Trophoblast cell (in vitro differentiated cells and primary cell): ENCODE measurements around the gene GRB10.

Experiments used
- DNase-seq, 2 donors: peaks; one replicate each; pipeline ENCODE4 v3.0.0-alpha.2; 2016
- H2AFZ ChIP-seq: 2 replicates; pipeline ENCODE4 v1.6.1; 2013; ENCODE audit warnings: low read length, moderate library complexity, mild to moderate bottlenecking; ENCODE audit not compliant: insufficient read depth, poor library complexity
- H2AK5ac ChIP-seq: 2 replicates; pipeline ENCODE4 v1.6.1; 2013; ENCODE audit warnings: mild to moderate bottlenecking, low read length
- H2BK120ac ChIP-seq: 2 replicates; pipeline ENCODE4 v1.6.1; 2013; ENCODE audit warnings: low read length, mild to moderate bottlenecking, moderate library complexity; ENCODE audit not compliant: insufficient read depth, poor library complexity
- H2BK12ac ChIP-seq: 2 replicates; pipeline ENCODE4 v1.6.1; 2013; ENCODE audit warnings: mild to moderate bottlenecking, low read length, moderate library complexity
- H2BK5ac ChIP-seq: 2 replicates; pipeline ENCODE4 v1.6.1; 2013; ENCODE audit warnings: low read length, low read depth, moderate library complexity, mild to moderate bottlenecking; ENCODE audit not compliant: poor library complexity
- H3K14ac ChIP-seq: 2 replicates; pipeline ENCODE4 v1.6.1; 2013; ENCODE audit warnings: mild to moderate bottlenecking, low read length
- H3K18ac ChIP-seq: 2 replicates; pipeline ENCODE4 v1.6.1; 2013; ENCODE audit warnings: mild to moderate bottlenecking, low read length
- H3K23ac ChIP-seq: 2 replicates; pipeline ENCODE4 v1.6.1; 2013; ENCODE audit warnings: low read length
- H3K27ac ChIP-seq: 2 replicates; pipeline ENCODE4 v1.5.1; 2013; ENCODE audit warnings: low read depth, mild to moderate bottlenecking, inconsistent platforms, low read length, moderate library complexity
- H3K27me3 ChIP-seq: 2 replicates; pipeline ENCODE4 v1.6.1; 2013; ENCODE audit warnings: inconsistent platforms, mild to moderate bottlenecking, low read length, moderate library complexity; ENCODE audit not compliant: insufficient read depth
- H3K36me3 ChIP-seq, 2 experiments: 1 replicate in 1 of 2; 2 replicates in 1 of 2; pipeline ENCODE4 v1.6.1; 2013; ENCODE audit warnings: low read length in 2 of 2, mild to moderate bottlenecking in 2 of 2, moderate library complexity in 1 of 2; ENCODE audit not compliant: insufficient read depth in 2 of 2, control insufficient read depth in 1 of 2
- H3K4ac ChIP-seq: 2 replicates; pipeline ENCODE4 v1.6.1; 2013; ENCODE audit warnings: low read depth, mild to moderate bottlenecking, low read length, moderate library complexity
- H3K4me1 ChIP-seq, 2 experiments: 1 replicate in 1 of 2; 2 replicates in 1 of 2; pipeline ENCODE4 v1.6.1; 2013; ENCODE audit warnings: low read length in 2 of 2, mild to moderate bottlenecking in 2 of 2, moderate library complexity in 1 of 2; ENCODE audit not compliant: insufficient read depth in 2 of 2, control insufficient read depth in 1 of 2
- H3K4me2 ChIP-seq: 2 replicates; pipeline ENCODE4 v1.6.1; 2013; ENCODE audit warnings: inconsistent platforms, mild to moderate bottlenecking, low read length, moderate library complexity
- H3K4me3 ChIP-seq: 2 replicates; pipeline ENCODE4 v1.5.1; 2013; ENCODE audit warnings: mild to moderate bottlenecking, low read depth, low read length, inconsistent platforms
- H3K79me1 ChIP-seq: one replicate; pipeline ENCODE4 v1.6.1; 2013; ENCODE audit warnings: low read length
- H3K79me2 ChIP-seq: 2 replicates; pipeline ENCODE4 v1.6.1; 2013; ENCODE audit warnings: low read length, mild to moderate bottlenecking; ENCODE audit not compliant: control insufficient read depth, insufficient read depth, poor library complexity
- H3K9ac ChIP-seq: 2 replicates; pipeline ENCODE4 v1.6.1; 2013; ENCODE audit warnings: mild to moderate bottlenecking, low read length
- H3K9me3 ChIP-seq: 2 replicates; pipeline ENCODE4 v1.6.1; 2013; ENCODE audit warnings: low read depth, mild to moderate bottlenecking, control low read depth, inconsistent platforms, low read length; ENCODE audit not compliant: insufficient read depth
- H4K12ac ChIP-seq: 2 replicates; pipeline ENCODE4 v1.6.1; 2013; ENCODE audit warnings: low read depth, mild to moderate bottlenecking, low read length, moderate library complexity
- H4K8ac ChIP-seq: 2 replicates; pipeline ENCODE4 v1.6.1; 2013; ENCODE audit warnings: low read depth, mild to moderate bottlenecking, low read length, moderate library complexity
- H4K91ac ChIP-seq: one replicate; pipeline ENCODE4 v1.6.1; 2013; ENCODE audit warnings: low read depth, mild to moderate bottlenecking, low read length, moderate library complexity
- WGBS: extraction: QIAGEN DNeasy Blood & Tissue Kit; methylation state at CpG from one replicate; pipeline ENCODE4 v1.1.7; 2013; ENCODE audit warnings: missing lambda C conversion rate; ENCODE audit not compliant: insufficient read length, insufficient coverage; ENCODE audit errors: extremely low coverage; 5-methylcytosine and 5-hydroxymethylcytosine counted together

GRB10 gene

DNA sequence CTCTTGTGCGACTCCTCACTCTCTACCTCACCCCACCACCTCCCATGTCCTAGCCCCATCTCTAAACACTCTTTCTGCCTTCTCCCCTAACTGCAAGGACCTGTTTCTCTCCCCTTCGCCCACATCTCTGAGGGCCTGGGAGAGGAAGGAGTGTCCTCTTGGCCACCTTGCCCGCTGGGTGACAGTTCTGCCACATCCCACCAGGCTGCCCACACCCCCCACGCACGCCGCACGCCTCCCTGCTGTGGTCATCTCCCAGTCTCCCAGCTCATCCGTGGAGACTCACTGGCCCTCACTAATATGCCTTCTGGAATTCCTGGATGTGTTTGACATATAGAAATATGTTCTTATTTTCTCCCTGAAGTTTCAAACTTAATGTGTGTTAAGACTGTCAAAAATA, 48.5 kb downstream of the GRB10 start:
- Histone ChIP-seq H2AK5ac (peak overlapping the region; percentile 8), H3K4ac (peak overlapping the region; percentile 16), H2BK12ac (peak overlapping the region; percentile 16), H3K27ac (peak overlapping the region; percentile 66), H4K12ac (no peak overlapping the region), H3K79me2 (peaks cover 3% of the 10 kb centered on the region), H3K9ac (no peak overlapping the region), H2AFZ (no peak overlapping the region), H4K8ac (peak overlapping the region; percentile 20), H3K79me1 (peaks cover 7% of the 10 kb centered on the region), H3K14ac (peak overlapping the region; percentile 40), H3K4me3 (no peak overlapping the region), H2BK5ac (peak overlapping the region; percentile 4), H4K91ac (peak overlapping the region; percentile 68), H3K4me2 (no peak overlapping the region), H3K18ac (peak overlapping the region; percentile 4), H3K4me1 (peaks cover 12 to 16% of the 10 kb centered on the region in 2 experiments), H2BK120ac (peak overlapping the region; percentile 12), H3K36me3 (no peaks in the 10 kb centered on the region), H3K27me3 (no peaks in the 10 kb centered on the region), H3K9me3 (peaks cover 1% of the 10 kb centered on the region), H3K23ac (no peak overlapping the region)
- peak in 1 of 2 donors; percentile 34 for DNase-seq
- no CpG with 5 or more reads among the region's 8 CpGs for WGBS

DNA sequence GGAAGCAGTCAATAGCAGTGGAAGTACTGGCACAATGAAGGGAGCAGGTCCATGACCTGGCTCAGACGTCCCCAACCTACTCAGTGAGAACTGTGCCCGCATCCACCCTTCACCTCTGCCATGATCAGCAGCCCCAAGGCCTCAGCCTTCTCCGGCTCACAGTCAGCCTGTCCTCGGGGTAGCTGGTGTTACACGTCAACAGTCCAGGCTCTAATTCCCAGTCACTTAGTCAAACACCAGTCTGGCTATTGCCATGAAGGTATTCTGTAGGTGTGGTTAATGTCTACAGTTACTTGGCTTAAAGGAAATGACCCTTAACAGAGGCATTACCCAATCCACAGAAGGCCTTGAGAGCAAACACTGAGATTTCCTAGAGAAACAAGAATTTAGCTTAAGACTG, 49.1 kb downstream of the GRB10 start:
- H3K18ac ChIP-seq: no peak overlapping the region
- H3K4me1 ChIP-seq: peaks cover 12 to 16% of the 10 kb centered on the region in 2 experiments
- peaks cover 7% of the 10 kb centered on the region for H3K79me1 ChIP-seq
- H3K14ac ChIP-seq: no peak overlapping the region
- H3K4me2 ChIP-seq: no peak overlapping the region
- no CpG with 5 or more reads among the region's 5 CpGs for WGBS
- H3K4me3 ChIP-seq: no peak overlapping the region
- no peak overlapping the region for H2BK5ac ChIP-seq
- peak overlapping the region; percentile 62 for H3K27ac ChIP-seq
- no peak overlapping the region for H2AK5ac ChIP-seq
- no peak overlapping the region for H2AFZ ChIP-seq
- H3K9me3 ChIP-seq: peaks cover 1% of the 10 kb centered on the region
- H4K8ac ChIP-seq: no peak overlapping the region
- H3K27me3 ChIP-seq: no peaks in the 10 kb centered on the region
- no peak overlapping the region for H2BK120ac ChIP-seq
- H3K4ac ChIP-seq: no peak overlapping the region
- H4K12ac ChIP-seq: no peak overlapping the region
- peak; percentile 96 for DNase-seq
- H3K79me2 ChIP-seq: peaks cover 3% of the 10 kb centered on the region
- H3K9ac ChIP-seq: no peak overlapping the region
- no peak overlapping the region for H4K91ac ChIP-seq
- H3K36me3 ChIP-seq: no peaks in the 10 kb centered on the region
- no peak overlapping the region for H2BK12ac ChIP-seq
- H3K23ac ChIP-seq: no peak overlapping the region

DNA sequence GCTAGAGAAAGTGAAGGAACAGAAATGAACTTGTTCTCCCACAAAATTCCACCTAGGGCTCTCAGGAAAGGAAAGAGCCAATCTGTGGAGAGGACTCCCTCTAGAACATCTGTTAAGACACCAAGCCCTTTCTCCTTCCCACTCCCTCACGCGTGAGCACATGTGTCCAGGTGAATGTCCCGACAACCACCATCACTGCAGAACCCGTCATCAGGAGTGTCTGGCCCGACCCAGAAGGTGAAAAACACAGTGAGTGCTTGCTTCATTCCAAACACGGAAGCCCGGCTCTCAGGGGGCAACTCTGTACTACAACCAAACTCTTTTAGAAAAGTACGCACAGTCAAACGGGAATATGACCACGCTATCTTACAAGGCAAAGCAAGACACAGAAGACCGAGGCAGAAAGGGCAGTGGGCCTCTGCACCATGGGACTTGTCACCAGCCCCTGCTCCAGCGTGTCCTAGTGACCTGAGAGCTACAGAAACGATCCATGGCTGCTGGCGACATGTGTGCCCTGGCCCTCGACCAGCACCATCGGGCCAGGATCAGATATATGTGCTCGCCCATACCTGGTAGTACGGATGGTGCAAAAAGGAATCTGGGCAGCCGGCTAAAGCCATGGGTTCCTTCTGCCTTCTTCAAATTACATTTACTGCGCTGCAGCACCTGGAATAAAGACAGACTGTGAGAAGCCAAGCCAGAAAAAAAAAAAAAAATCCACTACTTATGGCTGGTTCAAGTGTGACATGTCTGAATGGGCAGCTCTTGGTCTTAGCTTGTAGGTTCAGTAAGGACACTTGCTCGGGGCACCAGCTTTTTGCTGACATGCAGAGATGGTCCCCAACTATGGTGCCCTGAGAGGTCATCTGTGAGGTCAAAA, 50.8 kb downstream of the GRB10 start:
- H3K4me3 ChIP-seq: no peak overlapping the region
- H4K91ac ChIP-seq: peak overlapping the region; percentile 30
- no CpG with 5 or more reads among the region's 21 CpGs for WGBS
- no peak overlapping the region for H2BK5ac ChIP-seq
- H2AK5ac ChIP-seq: peak overlapping the region; percentile 71
- H2AFZ ChIP-seq: no peak overlapping the region
- DNase-seq: no peak
- H3K4me2 ChIP-seq: no peak overlapping the region
- peak overlapping the region; percentile 85 for H2BK12ac ChIP-seq
- no peak overlapping the region for H3K27ac ChIP-seq
- peaks cover 7% of the 10 kb centered on the region for H3K79me1 ChIP-seq
- H4K12ac ChIP-seq: no peak overlapping the region
- peak overlapping the region; percentile 21 for H3K4ac ChIP-seq
- no peak overlapping the region for H3K14ac ChIP-seq
- H3K9me3 ChIP-seq: peaks cover 1% of the 10 kb centered on the region
- H3K79me2 ChIP-seq: peaks cover 4% of the 10 kb centered on the region
- no peak overlapping the region for H3K23ac ChIP-seq
- H3K27me3 ChIP-seq: no peaks in the 10 kb centered on the region
- H3K9ac ChIP-seq: no peak overlapping the region
- peaks cover 12 to 16% of the 10 kb centered on the region in 2 experiments for H3K4me1 ChIP-seq
- peak overlapping the region; percentile 45 for H3K18ac ChIP-seq
- no peaks in the 10 kb centered on the region for H3K36me3 ChIP-seq
- H2BK120ac ChIP-seq: no peak overlapping the region
- no peak overlapping the region for H4K8ac ChIP-seq

DNA sequence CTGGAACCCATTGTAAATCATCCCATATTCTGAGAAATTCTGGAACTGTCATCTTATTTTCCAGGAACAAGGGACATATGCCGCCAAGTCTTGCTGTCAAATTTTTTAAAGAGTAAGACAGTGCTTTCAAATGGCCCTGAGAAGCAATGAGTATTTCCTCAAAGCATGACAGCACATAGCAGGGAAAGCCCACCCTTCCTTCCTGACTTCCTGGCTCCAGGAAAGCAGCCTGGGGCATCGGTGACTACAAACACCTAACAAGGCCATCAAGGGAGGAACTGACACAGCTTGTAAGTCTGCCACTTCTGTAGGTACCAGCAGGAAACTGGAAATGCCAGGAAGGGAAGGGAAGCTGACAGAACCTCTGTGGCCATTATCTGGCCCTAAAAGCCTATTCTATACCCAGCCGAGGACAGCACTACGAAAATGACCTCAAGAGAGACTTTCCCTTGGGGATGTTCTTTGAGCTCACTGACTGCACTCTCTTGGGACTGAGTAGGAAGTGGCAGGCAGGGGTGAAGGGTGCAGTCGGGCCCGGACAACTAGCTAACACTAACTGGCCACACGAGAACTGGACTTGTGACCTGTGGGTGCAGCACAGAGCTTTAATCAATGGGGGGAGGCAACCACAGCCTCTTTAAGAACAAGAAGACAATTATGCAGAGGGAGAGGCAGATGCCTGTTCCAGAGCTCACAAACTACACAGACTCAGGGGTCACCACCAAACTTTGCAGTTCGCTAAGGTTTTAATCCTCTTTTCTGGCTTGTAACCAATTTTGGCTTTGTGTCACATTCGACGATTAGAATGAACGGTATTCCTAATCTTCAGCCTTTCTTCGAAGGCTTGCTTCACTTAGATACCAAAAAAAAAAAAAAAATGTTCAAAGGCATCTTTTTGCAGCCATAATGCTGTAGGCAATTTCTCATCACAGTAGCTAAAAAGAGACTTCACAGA, 52.0 kb downstream of the GRB10 start:
- H2AFZ ChIP-seq: no peak overlapping the region
- H3K79me1 ChIP-seq: peaks cover 7% of the 10 kb centered on the region
- H4K91ac ChIP-seq: peak overlapping the region; percentile 4
- H2BK12ac ChIP-seq: peak overlapping the region; percentile 24
- no peak overlapping the region for H3K23ac ChIP-seq
- no peak overlapping the region for H3K4ac ChIP-seq
- DNase-seq: peak; percentile 51 to 78
- no peak overlapping the region for H3K4me3 ChIP-seq
- no peak overlapping the region for H2AK5ac ChIP-seq
- H3K36me3 ChIP-seq: no peaks in the 10 kb centered on the region
- H4K12ac ChIP-seq: no peak overlapping the region
- H3K9me3 ChIP-seq: peaks cover 1% of the 10 kb centered on the region
- no peak overlapping the region for H3K4me2 ChIP-seq
- no peaks in the 10 kb centered on the region for H3K27me3 ChIP-seq
- no peak overlapping the region for H2BK120ac ChIP-seq
- no CpG with 5 or more reads among the region's 12 CpGs for WGBS
- H2BK5ac ChIP-seq: no peak overlapping the region
- H4K8ac ChIP-seq: no peak overlapping the region
- peaks cover 12 to 16% of the 10 kb centered on the region in 2 experiments for H3K4me1 ChIP-seq
- H3K79me2 ChIP-seq: peaks cover 4% of the 10 kb centered on the region
- peak overlapping the region; percentile 1 for H3K27ac ChIP-seq
- H3K18ac ChIP-seq: peak overlapping the region; percentile 84
- no peak overlapping the region for H3K9ac ChIP-seq
- H3K14ac ChIP-seq: peak overlapping the region; percentile 28
